Bronchial epithelial cell (primary cell): Measurements from ENCODE around the gene CREB1. TPM values are rescaled to one million over a fixed set of nuclear protein-coding genes. Genes with fewer than 3 reads are reported as not detected.
"Not testable (repeated sequence)": the region's sequence is repeated elsewhere in the genome, so short reads cannot be mapped to it uniquely, and the experiment has no call there.

Experiments
- DNase-seq: peaks from one replicate; pipeline ENCODE4 v3.0.0-alpha.2; 2010; ENCODE audit warnings: low read depth
- FAIRE-seq: peaks from 2 replicates; lab custom pipeline; 2011; peaks lifted over from hg19 to GRCh38; lab: Jason Lieb, UNC
- H3K27me3 ChIP-seq: 2 replicates; pipeline ENCODE4 v1.5.1; 2011; ENCODE audit warnings: low read length; ENCODE audit not compliant: control insufficient read depth, insufficient read depth
- H3K36me3 ChIP-seq: 2 replicates; pipeline ENCODE4 v1.5.1; 2011; ENCODE audit warnings: low read length; ENCODE audit not compliant: control insufficient read depth, insufficient read depth
- H3K4me3 ChIP-seq: 2 replicates; pipeline ENCODE4 v1.5.1; 2011; ENCODE audit warnings: mild to moderate bottlenecking, low read depth, low read length, control low read depth
- total RNA-seq: library from RNA; depleted of rRNA; stranded (reverse); fragments of >200 nt; gene quantifications from 2 replicates; pipeline ENCODE4 v1.2.1, GENCODE V29; 2014
- TF ChIP-seq, protein P1 (sequence below): IDR thresholded peaks from 2 replicates; pipeline ENCODE4 v1.5.1; 2011; ENCODE audit warnings: mild to moderate bottlenecking, moderate library complexity, low read length, control low read depth, inconsistent platforms; ENCODE audit not compliant: insufficient read depth, severe bottlenecking

Gene CREB1
- total RNA-seq, 1 donor from 2014 or later = 36.9 TPM

DNA sequence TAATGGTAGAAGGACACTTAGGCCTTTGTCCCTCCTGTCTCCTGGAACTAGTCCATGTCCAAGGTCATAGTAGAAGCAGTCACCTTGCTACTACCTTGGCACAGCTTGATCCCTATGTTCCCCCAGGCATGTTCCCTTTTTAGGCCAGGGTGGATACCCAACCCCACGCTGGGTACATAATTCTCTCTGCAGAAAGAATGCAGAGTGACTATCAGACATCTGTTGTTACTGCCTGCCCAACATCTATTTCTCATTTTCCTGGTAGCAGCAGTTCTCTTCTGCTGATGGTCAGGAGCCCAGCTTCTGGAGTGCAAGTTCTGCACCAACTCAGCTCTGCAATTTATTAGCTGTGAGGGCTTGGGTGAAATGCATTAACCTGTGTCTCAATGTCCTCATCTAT is 99.8 kb downstream of the CREB1 start:
- H3K4me3 ChIP-seq = no peak overlapping the region
- FAIRE-seq = no peak
- TF ChIP-seq, protein P1, sequence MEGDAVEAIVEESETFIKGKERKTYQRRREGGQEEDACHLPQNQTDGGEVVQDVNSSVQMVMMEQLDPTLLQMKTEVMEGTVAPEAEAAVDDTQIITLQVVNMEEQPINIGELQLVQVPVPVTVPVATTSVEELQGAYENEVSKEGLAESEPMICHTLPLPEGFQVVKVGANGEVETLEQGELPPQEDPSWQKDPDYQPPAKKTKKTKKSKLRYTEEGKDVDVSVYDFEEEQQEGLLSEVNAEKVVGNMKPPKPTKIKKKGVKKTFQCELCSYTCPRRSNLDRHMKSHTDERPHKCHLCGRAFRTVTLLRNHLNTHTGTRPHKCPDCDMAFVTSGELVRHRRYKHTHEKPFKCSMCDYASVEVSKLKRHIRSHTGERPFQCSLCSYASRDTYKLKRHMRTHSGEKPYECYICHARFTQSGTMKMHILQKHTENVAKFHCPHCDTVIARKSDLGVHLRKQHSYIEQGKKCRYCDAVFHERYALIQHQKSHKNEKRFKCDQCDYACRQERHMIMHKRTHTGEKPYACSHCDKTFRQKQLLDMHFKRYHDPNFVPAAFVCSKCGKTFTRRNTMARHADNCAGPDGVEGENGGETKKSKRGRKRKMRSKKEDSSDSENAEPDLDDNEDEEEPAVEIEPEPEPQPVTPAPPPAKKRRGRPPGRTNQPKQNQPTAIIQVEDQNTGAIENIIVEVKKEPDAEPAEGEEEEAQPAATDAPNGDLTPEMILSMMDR = no peak

DNA sequence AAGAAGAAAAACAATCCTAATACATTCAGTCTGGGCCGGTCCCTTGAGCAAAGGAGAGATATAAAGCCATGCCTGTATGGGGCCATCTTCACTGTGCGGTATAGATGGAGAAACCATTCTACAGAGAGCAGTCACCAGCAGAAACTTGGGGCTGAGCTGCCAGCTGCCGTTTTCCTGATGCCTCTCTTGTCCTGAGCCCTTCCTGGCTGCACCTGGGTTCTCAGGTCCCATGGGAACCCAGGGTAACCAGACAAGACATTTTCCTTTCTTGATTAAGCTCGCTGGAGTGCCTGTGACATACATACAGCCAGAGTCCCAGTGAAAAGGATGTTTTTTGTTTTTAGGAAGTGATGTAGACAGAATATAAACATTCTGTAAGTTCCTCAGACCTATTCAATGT is 100.7 kb downstream of the CREB1 start:
- TF ChIP-seq, protein P1 = no peak
- DNase-seq (no peak), FAIRE-seq (no peak)
- no peaks in the 10 kb centered on the region for H3K27me3 ChIP-seq
- H3K36me3 ChIP-seq = no peaks in the 10 kb centered on the region
- no peak overlapping the region for H3K4me3 ChIP-seq

More for the DNA sequence above, 99.8 kb downstream of the CREB1 start:
- DNase-seq = no peak
- H3K36me3 ChIP-seq = no peaks in the 10 kb centered on the region
- H3K27me3 ChIP-seq = no peaks in the 10 kb centered on the region

DNA sequence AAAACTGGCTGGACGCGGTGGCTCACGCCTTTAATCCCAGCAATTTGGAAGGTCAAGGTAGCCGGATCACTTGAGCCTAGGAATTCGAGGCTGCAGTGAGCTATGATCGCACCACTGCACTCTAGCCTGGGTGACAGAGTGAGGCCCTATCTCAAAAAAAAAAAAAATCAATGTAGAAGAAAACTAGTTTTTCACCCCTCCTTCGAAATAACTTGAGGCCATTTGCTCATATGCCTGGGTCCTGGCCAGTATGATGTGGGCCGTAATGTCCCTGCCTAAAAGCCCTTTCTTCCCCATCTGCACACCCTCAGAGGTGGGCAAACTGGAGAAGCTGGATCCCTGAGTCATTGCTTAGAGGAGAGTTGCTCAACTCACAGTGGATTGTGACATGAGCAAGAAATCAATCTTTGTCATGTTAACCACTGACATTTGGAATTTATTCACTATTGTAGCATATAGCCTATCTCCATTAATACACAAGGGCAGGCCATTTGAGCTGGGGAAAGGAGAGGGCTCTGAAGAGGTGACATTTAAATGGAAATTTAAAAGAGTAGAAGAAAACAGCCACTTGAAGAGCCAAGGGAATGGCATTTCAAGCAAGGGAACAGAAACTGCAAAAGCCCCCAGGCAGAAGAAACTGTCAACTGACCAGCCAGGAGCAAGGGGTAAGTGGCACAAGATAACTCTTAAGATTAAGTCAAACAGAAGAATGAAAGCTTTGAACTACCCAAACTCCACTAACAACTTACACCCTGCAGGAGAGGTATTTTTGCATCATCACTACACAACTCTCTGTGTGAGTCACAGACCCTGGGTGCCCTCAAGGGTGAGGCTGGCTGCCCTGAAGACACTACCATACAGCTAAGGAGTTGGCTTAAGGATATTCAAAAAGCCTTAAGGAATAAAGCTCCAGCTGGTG is 103.1 kb downstream of the CREB1 start:
- no peak overlapping the region for H3K4me3 ChIP-seq
- FAIRE-seq = peak; percentile 83
- H3K27me3 ChIP-seq = no peaks in the 10 kb centered on the region
- peak; percentile 92 for DNase-seq
- TF ChIP-seq, protein P1 = no peak
- no peaks in the 10 kb centered on the region for H3K36me3 ChIP-seq

DNA sequence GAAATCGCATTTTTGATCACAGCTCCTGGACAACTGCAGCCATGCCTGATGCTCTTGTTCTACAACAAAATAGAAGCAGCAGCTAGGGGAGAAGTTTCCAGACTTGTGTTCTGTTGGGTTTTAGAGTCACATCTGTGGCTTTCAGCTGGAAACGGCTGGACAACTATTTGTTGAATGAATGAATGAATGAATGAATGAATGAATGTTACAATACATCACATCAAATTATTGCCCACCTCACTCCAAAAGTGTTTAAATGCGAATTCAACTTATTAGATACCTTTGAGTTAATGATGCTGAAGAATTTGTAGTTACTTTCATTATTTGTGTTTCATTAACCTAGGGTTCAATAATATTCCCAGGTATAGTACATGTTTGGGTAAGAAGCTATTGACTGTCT is 103.9 kb downstream of the CREB1 start:
- Histone ChIP-seq H3K36me3 (no peaks in the 10 kb centered on the region), H3K27me3 (no peaks in the 10 kb centered on the region), H3K4me3 (no peak overlapping the region)
- DNase-seq (no peak), FAIRE-seq (no peak)
- TF ChIP-seq, protein P1 = no peak

DNA sequence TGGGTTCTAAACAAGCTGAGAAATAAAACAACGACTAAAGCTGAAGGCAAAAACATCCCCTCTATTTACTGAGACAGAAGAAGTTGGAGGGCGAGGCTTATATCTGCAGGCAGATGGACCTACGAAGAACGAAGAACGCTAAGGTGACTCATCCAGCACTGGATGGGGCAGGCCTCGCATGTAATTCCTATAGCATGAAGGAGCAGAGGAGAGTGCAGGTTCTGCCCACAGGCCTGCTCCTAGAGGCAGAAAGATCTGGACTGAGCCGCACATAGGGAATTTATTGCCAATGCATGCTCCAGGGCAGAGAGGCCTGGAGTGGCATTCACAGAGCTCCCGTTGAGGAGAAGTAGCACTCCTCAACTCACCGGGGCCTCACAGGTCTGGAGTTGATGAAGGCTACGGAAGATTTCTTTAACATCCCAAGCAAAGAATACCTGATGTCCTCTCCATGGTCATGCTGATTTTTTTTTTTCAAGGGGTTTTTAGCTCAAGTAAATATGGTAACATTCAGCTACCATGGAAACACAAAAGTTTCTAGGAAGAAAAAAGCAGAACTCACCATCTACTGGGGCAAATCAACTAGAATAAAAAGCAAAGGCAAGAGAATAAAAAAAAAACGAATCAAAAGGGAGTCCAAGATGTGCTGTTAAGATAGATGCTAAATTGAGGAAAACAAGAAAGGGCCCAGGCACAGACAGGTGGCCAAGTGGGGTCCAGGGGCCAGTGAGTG is 105.9 kb downstream of the CREB1 start:
- H3K27me3 ChIP-seq = no peaks in the 10 kb centered on the region
- TF ChIP-seq, protein P1 = no peak
- no peaks in the 10 kb centered on the region for H3K36me3 ChIP-seq
- H3K4me3 ChIP-seq = no peak overlapping the region
- FAIRE-seq (no peak), DNase-seq (peak; percentile 82)

DNA sequence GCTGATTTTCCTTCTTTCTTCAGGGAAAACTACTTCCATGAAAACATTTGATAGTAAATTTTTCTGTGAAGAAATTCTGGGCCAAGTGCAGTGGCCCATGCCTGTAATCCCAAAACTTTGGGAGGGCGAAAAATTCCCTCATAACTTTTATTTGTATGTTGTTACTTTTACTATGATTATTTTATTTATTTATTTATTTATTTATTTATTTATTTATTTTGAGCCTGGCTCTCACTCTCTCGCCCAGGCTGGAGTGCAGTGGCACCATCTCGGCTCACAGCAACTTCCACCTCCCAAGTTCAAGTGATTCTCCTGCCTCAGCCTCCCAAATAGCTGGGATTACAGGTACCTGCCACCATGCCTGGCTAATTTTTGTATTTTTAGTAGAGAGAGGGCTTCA is 109.5 kb downstream of the CREB1 start:
- H3K36me3 ChIP-seq, DNase-seq, H3K4me3 ChIP-seq, H3K27me3 ChIP-seq, FAIRE-seq: not testable (repeated sequence)
